ENCODE data around the gene TMEM179. TPM values are rescaled to one million over a fixed set of nuclear protein-coding genes. Genes with fewer than 3 reads are reported as not detected.

Gene TMEM179
- total RNA-seq, 1 donor from 2014 or later: 20.2 TPM

- Mint-ChIP-seq H3K36me3 (ENCODE audit: low read depth) (no peaks in the 10 kb centered on the region), H3K27ac (ENCODE audit: unreplicated experiment) (no peak overlapping the region), H3K9me3 (no peaks in the 10 kb centered on the region), H3K4me3 (no peak overlapping the region), H3K4me1 (peaks cover 3% of the 10 kb centered on the region), H3K27me3 (ENCODE audit: low read depth) (no peaks in the 10 kb centered on the region)
- TF ChIP-seq CTCF (conservative IDR thresholded peaks at IDR 0.05): no peak
- no peak for DNase-seq (ENCODE audit: low read depth, low spot score)
These were observed 39.6 kb downstream of the TMEM179 start for GRCh38 chr14:104564744-104565679.

DNA sequence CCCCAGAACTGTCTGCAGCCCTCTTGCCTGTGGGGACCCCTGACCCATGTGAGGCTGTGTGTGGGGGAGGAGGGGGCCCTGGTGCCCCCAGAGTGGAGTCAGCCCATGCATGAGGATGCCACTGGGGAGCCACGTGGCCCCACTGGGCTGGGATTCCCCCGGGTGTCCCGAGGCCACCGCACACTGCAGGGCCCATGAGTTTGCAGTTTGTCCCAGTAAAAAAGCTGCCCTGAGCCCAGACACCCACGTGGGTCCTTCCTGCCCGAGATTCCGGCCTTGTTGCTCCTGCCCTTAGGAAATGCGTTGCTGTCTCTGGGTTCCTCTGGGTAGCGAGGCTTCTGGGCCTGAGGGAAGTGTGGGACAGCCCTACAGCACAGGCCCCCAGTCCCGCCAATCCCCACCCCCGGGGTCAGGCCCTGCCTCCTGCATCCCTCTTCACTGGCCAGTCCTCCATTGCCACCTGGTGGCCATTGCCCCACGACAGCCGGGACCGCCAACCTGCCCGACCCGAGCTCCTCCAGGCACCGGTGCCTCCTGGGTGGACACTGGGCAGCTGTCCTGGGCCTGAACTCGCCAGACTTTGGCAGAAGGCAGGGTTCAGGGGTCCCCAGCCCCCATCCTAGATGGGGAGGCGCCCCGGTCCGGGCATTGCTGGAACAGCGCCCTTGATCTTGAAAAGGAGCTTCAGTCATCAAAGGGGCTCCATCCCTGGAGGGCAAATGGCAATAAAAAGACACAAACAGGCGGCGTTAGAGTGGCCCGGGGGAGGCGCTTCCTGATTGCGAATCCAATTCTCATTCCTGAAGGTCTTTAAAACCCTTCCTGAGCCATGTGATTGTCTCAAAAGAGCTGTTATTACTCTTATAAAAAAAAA, 40.6 kb downstream of the TMEM179 start:
- no peaks in the 10 kb centered on the region for H3K9me3 Mint-ChIP-seq
- no peak overlapping the region for H3K4me3 Mint-ChIP-seq
- peaks cover 3% of the 10 kb centered on the region for H3K4me1 Mint-ChIP-seq
- peak; percentile 92 for TF ChIP-seq CTCF (conservative IDR thresholded peaks at IDR 0.05)
- H3K36me3 Mint-ChIP-seq (ENCODE audit: low read depth): no peaks in the 10 kb centered on the region
- no peak overlapping the region for H3K27ac Mint-ChIP-seq (ENCODE audit: unreplicated experiment)
- H3K27me3 Mint-ChIP-seq (ENCODE audit: low read depth): no peaks in the 10 kb centered on the region
- DNase-seq (ENCODE audit: low read depth, low spot score): peak; percentile 85

GRCh38 chr14:104563191-104563741, 41.3 kb downstream of the TMEM179 start:
- H3K4me3 Mint-ChIP-seq: no peak overlapping the region
- no peak for TF ChIP-seq CTCF (conservative IDR thresholded peaks at IDR 0.05)
- no peak for DNase-seq (ENCODE audit: low read depth, low spot score)
- no peaks in the 10 kb centered on the region for H3K36me3 Mint-ChIP-seq (ENCODE audit: low read depth)
- H3K4me1 Mint-ChIP-seq: peaks cover 3% of the 10 kb centered on the region
- no peaks in the 10 kb centered on the region for H3K27me3 Mint-ChIP-seq (ENCODE audit: low read depth)
- no peak overlapping the region for H3K27ac Mint-ChIP-seq (ENCODE audit: unreplicated experiment)
- no peaks in the 10 kb centered on the region for H3K9me3 Mint-ChIP-seq

- no peak for TF ChIP-seq CTCF (conservative IDR thresholded peaks at IDR 0.05)
- no peak for DNase-seq (ENCODE audit: low read depth, low spot score)
- Mint-ChIP-seq H3K27ac (ENCODE audit: unreplicated experiment) (no peak overlapping the region), H3K9me3 (no peaks in the 10 kb centered on the region), H3K36me3 (ENCODE audit: low read depth) (no peaks in the 10 kb centered on the region), H3K27me3 (ENCODE audit: low read depth) (no peaks in the 10 kb centered on the region), H3K4me1 (peaks cover 3% of the 10 kb centered on the region), H3K4me3 (no peak overlapping the region)
These were observed 42.0 kb downstream of the TMEM179 start for GRCh38 chr14:104562606-104563005.

All from neural crest cell (in vitro differentiated cells).